Duodenal mucosa (tissue), 2 donors: ENCODE results near the gene SPRY4.

Experiments used
- H3K27ac ChIP-seq: one replicate; pipeline ENCODE4 v1.7.0; 2013; ENCODE audit warnings: low read depth, low read length
- H3K27me3 ChIP-seq, 2 donors: one replicate each; pipeline ENCODE4 v1.7.0; 2013; ENCODE audit warnings: low read length in 2 of 2, control low read depth in 1 of 2; ENCODE audit not compliant: insufficient read depth in 2 of 2, control insufficient read depth in 1 of 2
- H3K36me3 ChIP-seq, 2 donors: one replicate each; pipeline ENCODE4 v1.7.0; 2013; ENCODE audit warnings: low read length in 2 of 2, control low read depth in 1 of 2; ENCODE audit not compliant: insufficient read depth in 2 of 2, control insufficient read depth in 1 of 2
- H3K4me1 ChIP-seq, 2 donors: one replicate each; pipeline ENCODE4 v1.7.0; 2013; ENCODE audit warnings: low read length in 2 of 2, control low read depth in 1 of 2; ENCODE audit not compliant: insufficient read depth in 2 of 2, control insufficient read depth in 1 of 2
- H3K4me3 ChIP-seq, 2 donors: one replicate each; pipeline ENCODE4 v1.7.0; 2013; ENCODE audit warnings: low read length in 2 of 2, low read depth in 1 of 2
- H3K9ac ChIP-seq, 2 donors: one replicate each; pipeline ENCODE4 v1.7.0; 2013; ENCODE audit warnings: low read length in 2 of 2, low read depth in 1 of 2
- H3K9me3 ChIP-seq, 2 donors: one replicate each; pipeline ENCODE4 v1.7.0; 2013; ENCODE audit warnings: low read length in 2 of 2, control low read depth in 1 of 2; ENCODE audit not compliant: control insufficient read depth in 1 of 2

SPRY4 gene

GRCh38 chr5:142316681-142317080, 8.1 kb downstream of the SPRY4 start:
- no peak overlapping the region for H3K4me3 ChIP-seq
- H3K27me3 ChIP-seq, result peaks cover 0 to 3% of the 10 kb centered on the region in 2 donors
- H3K27ac ChIP-seq, result no peak overlapping the region
- peaks cover 0 to 32% of the 10 kb centered on the region in 2 donors for H3K36me3 ChIP-seq
- H3K9me3 ChIP-seq, result no peaks in the 10 kb centered on the region
- peaks cover 55% of the 10 kb centered on the region in 2 donors for H3K4me1 ChIP-seq
- no peak overlapping the region for H3K9ac ChIP-seq

GRCh38 chr5:142316051-142316450, 8.8 kb downstream of the SPRY4 start:
- Histone ChIP-seq H3K27ac (no peak overlapping the region), H3K27me3 (peaks cover 0 to 3% of the 10 kb centered on the region in 2 donors), H3K4me1 (peaks cover 49 to 50% of the 10 kb centered on the region in 2 donors), H3K9ac (no peak overlapping the region), H3K36me3 (peaks cover 0 to 39% of the 10 kb centered on the region in 2 donors), H3K9me3 (no peaks in the 10 kb centered on the region), H3K4me3 (no peak overlapping the region)

DNA sequence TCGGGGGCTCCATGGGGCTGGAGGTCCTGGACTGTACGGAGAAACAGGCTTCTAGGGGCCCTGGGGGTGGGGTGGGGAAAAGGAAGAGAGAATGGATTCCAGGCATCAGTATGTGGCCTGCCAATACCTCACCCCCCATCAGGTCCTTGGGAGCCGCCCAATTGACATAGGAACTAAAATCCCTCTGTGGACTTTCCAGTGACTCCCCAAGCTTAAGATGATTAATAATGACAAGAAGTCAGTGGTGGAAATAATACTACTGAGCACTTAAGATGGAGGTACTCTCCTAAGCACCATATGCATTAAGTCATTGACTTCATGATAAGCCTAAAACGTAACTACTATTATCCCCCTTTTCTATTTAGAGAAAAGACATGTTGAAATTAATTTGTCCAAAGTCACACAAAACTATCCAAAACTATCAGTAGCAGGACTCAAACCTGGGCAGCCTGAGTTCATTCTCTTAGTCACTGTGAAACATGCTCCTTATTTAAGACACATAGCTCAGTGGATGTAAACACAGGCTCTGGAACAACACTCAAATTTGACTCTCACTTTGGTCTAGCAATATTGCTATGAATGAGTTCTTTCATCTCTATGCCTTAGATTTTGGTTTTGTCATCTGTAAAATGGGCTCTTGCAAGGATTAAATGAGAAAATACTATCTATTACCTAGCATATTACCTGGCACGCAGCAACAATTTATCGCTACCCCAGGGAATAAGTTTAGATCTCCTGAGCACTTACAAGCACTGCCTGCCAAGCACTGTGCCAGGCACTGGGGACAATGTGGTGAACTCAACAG, 9.5 kb downstream of the SPRY4 start:
- H3K36me3 ChIP-seq, result peaks cover 4 to 44% of the 10 kb centered on the region in 2 donors
- no peak overlapping the region for H3K9ac ChIP-seq
- H3K4me1 ChIP-seq, result peaks cover 41 to 42% of the 10 kb centered on the region in 2 donors
- H3K27me3 ChIP-seq, result no peaks in the 10 kb centered on the region
- H3K4me3 ChIP-seq, result no peak overlapping the region
- H3K9me3 ChIP-seq, result no peaks in the 10 kb centered on the region
- H3K27ac ChIP-seq, result no peak overlapping the region

- Histone ChIP-seq H3K9me3 (no peaks in the 10 kb centered on the region), H3K27me3 (no peaks in the 10 kb centered on the region), H3K27ac (no peak overlapping the region), H3K4me1 (peaks cover 35 to 36% of the 10 kb centered on the region in 2 donors), H3K36me3 (peaks cover 4 to 44% of the 10 kb centered on the region in 2 donors), H3K9ac (no peak overlapping the region), H3K4me3 (no peak overlapping the region)
These were observed 10.2 kb downstream of the SPRY4 start for GRCh38 chr5:142314606-142315005.

GRCh38 chr5:142314109-142314508, 10.7 kb downstream of the SPRY4 start:
- H3K9me3 ChIP-seq, result no peaks in the 10 kb centered on the region
- peaks cover 4 to 44% of the 10 kb centered on the region in 2 donors for H3K36me3 ChIP-seq
- no peak overlapping the region for H3K27ac ChIP-seq
- no peaks in the 10 kb centered on the region for H3K27me3 ChIP-seq
- no peak overlapping the region for H3K4me3 ChIP-seq
- peaks cover 30 to 34% of the 10 kb centered on the region in 2 donors for H3K4me1 ChIP-seq
- H3K9ac ChIP-seq, result no peak overlapping the region

- peaks cover 4 to 44% of the 10 kb centered on the region in 2 donors for H3K36me3 ChIP-seq
- no peak overlapping the region for H3K4me3 ChIP-seq
- no peak overlapping the region for H3K27ac ChIP-seq
- H3K27me3 ChIP-seq, result no peaks in the 10 kb centered on the region
- no peak overlapping the region for H3K9ac ChIP-seq
- H3K4me1 ChIP-seq, result peaks cover 26 to 30% of the 10 kb centered on the region in 2 donors
- no peaks in the 10 kb centered on the region for H3K9me3 ChIP-seq
These were observed 11.1 kb downstream of the SPRY4 start for GRCh38 chr5:142313682-142314081.

GRCh38 chr5:142313275-142313674, 11.5 kb downstream of the SPRY4 start:
- Histone ChIP-seq H3K36me3 (peaks cover 4 to 44% of the 10 kb centered on the region in 2 donors), H3K4me3 (no peak overlapping the region), H3K9ac (no peak overlapping the region), H3K27me3 (no peaks in the 10 kb centered on the region), H3K4me1 (peaks cover 26 to 30% of the 10 kb centered on the region in 2 donors), H3K9me3 (no peaks in the 10 kb centered on the region), H3K27ac (no peak overlapping the region)

DNA sequence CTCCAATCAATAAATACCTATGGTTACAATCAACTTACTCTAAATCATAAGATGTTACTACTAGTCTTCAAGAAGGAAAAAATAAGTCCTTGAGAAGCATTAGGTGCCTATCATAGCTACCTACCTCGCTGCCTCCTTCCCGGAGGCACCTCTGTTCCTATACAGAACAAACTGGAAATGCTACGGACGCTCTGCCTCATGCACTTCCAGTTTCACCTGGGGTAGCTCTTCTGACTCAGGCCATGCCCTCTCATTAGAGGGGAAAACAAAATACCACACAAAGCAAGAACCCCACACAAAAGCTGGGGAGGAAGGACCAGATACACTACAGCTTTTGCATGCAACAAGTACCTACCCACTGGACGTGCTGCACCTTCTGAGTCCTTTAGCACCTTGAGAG, 12.4 kb downstream of the SPRY4 start:
- Histone ChIP-seq H3K27me3 (no peaks in the 10 kb centered on the region), H3K27ac (no peak overlapping the region), H3K4me3 (no peak overlapping the region), H3K36me3 (peaks cover 4 to 42% of the 10 kb centered on the region in 2 donors), H3K4me1 (peaks cover 22 to 25% of the 10 kb centered on the region in 2 donors), H3K9me3 (no peaks in the 10 kb centered on the region), H3K9ac (no peak overlapping the region)

DNA sequence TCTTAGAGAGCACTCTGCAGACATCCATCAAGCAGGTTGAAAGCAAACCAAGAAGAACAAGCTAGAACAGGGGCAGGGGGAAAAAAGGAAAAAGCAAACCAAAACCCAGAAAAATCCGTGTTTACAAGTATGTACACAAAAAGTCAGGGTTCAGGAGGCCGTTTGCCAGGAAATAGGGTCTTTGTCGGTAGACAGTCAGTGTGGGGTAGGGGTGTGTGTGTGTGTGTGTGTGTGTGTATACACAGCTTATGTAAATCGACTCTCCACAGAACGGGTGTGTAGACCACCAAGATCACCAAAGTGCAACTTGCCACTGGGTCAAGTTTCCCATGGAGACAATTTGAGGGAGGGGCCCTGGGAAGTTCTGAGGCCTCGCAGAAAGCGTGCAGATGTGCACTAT, 13.1 kb downstream of the SPRY4 start:
- H3K9me3 ChIP-seq, result no peaks in the 10 kb centered on the region
- H3K4me1 ChIP-seq, result peaks cover 19 to 24% of the 10 kb centered on the region in 2 donors
- no peak overlapping the region for H3K27ac ChIP-seq
- peaks cover 4 to 39% of the 10 kb centered on the region in 2 donors for H3K36me3 ChIP-seq
- H3K27me3 ChIP-seq, result no peaks in the 10 kb centered on the region
- H3K9ac ChIP-seq, result no peak overlapping the region
- H3K4me3 ChIP-seq, result no peak overlapping the region

DNA sequence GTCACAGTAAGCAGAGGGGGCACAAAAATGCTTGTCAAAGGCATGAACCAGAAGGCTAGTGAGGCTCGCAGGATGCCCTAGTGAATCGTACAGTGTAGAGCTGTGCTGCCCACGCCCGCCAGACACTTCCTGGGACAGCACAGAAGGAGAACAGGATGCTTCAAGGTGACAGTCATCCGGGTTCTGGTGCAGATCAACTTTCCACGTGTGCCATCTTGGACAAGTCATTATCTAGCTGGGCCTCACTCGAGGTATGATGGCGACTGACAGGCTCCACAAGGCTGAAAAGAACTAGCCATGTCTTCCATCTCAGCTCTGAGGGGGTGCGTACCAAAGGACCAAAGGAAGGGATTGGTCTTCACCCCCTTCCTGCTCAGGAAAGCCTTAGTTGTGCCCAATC, 14.0 kb downstream of the SPRY4 start:
- Histone ChIP-seq H3K27ac (no peak overlapping the region), H3K36me3 (peaks cover 4 to 39% of the 10 kb centered on the region in 2 donors), H3K4me3 (no peak overlapping the region), H3K9me3 (no peaks in the 10 kb centered on the region), H3K4me1 (peaks cover 19 to 25% of the 10 kb centered on the region in 2 donors), H3K9ac (no peak overlapping the region), H3K27me3 (no peaks in the 10 kb centered on the region)
